ENCODE results near the gene NELFB. TPM values are rescaled to one million over a fixed set of nuclear protein-coding genes. Genes with fewer than 3 reads are reported as not detected.
A peak's percentile ranks its signal among the peaks of the same experiment; 100 is the strongest.

The NELFB gene
- total RNA-seq (2014; rRNA removed; shearing (Covaris generic)), result 47.3 and 47.4 TPM in 2 replicates
- polyA plus RNA-seq (2015; cell fraction: cytosol; rRNA removed), result 81.8 and 90.6 TPM in 2 replicates
- 53.3 and 54.8 TPM in 2 replicates for polyA plus RNA-seq (2015; cell fraction: nucleus; rRNA removed)

DNA sequence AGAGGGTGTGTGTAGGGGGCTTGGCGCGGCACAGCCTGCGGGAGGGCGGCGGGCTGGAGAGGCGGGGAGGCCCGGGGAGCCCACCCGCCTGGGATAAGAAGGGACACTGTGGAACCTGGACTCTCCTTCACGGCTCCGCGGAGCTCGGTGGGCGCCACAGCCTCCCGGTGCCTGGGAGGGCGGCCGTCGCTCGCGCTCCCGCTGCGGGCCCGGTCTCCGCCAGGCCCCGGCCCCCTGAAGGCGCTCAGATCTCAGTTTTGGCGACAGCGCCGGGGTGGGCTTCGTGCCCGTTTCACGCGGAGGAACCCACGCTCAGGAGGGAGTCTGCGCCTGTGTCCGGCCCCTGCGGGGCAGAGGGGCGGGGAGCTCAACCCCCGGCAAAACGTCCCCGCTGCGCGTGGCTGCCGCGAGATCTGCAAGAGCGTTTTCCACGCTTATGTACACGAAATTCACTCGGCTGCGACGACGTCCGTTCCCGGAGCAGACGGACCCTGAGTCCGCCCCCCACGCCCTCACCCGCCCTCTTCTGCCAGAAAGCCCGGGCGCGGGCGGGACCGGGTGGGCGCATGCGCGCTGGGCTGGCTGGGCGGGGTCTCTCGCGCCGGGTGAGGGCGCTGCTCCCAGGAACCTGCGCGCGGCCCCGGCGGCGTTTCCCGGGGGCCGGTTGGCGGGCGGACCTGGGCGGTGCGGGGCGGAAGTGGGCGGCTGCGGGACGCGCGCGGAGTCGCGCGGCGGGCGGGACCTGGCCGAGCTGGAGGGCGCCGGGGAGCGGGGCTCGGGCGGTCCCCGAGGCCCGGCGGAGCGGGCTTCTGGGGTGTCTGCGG, at the start of gene NELFB:
NELFB (plus strand) TSS at position 704 of the 824 bp plus-strand sequence.
- in situ Hi-C loops (cut with HindIII; ENCODE audit: low pct_unique_long_range_greater_than_20kb, low sequenced_read_pairs), result no loop called here
- peak; percentile 86 for DNase-seq (ENCODE audit: low read depth, low spot score)

- in situ Hi-C loops (cut with HindIII; ENCODE audit: low pct_unique_long_range_greater_than_20kb, low sequenced_read_pairs), result no loop called here
- no peak for DNase-seq (ENCODE audit: low read depth, low spot score)
Measured at GRCh38 chr9:137206602-137207001, 48.5 kb upstream of the NELFB start.

DNA sequence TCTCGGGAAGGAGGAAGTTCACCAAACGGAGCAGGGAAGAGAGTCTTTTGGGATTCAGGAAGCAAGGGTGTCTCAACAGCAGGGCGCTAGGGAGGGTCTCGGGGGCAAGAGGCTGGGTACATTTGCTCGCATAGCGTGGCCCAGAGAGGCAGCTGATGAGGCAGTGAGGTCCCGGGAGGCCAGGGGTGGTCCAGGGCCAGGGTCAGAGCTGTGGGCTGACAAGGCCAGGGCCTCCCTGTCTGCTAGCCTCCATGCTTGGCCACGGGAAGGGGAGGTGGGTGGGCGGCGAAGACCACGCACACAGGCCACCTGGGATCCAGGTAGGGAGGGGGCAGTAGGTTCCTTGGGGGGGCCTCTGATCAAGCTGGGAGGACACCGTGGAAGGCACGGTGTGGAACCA, 43.6 kb upstream of the NELFB start:
- DNase-seq (ENCODE audit: low read depth, low spot score), result no peak
- in situ Hi-C loops (cut with HindIII; ENCODE audit: low pct_unique_long_range_greater_than_20kb, low sequenced_read_pairs), result no loop called here

DNA sequence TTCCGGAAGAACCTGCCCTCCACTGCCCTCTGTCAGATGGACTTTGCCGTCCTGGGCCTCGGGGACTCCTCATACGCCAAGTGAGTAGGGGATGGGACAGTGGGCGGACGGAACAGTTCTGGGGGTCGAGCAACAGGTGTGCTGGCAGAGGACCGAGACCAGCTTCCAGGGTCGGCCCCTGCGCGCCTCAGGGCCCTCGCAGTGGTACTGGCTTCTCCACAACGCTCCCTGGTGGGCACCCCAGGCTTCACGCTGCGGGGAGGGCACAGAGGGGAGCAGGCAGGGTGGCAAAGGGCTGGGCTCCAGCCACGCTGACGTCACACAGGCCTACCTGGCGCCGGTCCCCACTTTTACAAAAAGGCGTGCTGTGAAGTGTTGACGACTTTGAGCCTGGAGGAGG, 42.6 kb upstream of the NELFB start:
- in situ Hi-C loops (cut with HindIII; ENCODE audit: low pct_unique_long_range_greater_than_20kb, low sequenced_read_pairs), result no loop called here
- no peak for DNase-seq (ENCODE audit: low read depth, low spot score)

DNA sequence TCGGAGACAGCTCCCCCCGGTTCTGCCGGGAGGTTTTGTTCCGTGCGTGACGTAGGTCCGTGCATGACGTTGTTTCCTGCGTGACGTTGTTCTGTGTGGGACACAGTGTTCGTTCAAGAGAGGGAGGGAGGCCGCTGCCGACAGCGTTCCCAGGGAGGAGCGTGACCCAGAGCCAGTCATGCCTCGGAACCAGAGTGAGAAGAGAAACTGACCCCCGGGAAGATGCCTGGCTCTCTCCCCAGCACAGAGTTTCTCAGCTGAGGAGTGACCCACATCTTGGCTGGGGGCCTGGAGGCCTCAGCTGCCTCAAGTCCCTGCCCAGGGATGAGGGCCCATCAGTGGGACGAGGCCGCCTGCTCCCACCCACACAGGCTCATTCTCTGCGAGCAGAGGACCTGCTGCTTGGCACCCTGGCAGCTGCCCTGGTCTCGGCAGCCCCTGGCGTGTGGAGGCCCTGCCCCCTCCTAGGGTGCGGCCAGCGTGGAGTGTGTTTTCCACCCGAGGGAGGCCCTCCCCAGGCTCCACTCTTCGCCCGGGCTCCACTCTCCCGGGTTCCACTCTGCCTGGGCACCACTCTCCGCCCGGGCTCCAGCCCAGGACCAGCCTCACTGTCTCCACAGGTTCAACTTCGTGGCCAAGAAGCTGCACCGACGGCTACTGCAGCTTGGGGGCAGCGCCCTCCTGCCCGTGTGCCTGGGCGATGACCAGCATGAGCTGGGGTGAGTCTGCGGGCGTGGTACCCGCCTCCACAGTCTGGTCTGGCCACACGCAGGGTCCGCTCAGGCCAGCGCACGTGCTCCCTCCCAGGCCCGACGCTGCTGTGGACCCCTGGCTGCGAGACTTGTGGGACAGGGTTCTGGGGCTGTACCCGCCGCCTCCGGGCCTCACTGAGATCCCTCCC, 41.7 kb upstream of the NELFB start:
- DNase-seq (ENCODE audit: low read depth, low spot score), result no peak
- in situ Hi-C loops (cut with HindIII; ENCODE audit: low pct_unique_long_range_greater_than_20kb, low sequenced_read_pairs), result no loop called here

GRCh38 chr9:137214620-137215019, 40.5 kb upstream of the NELFB start:
- no peak for DNase-seq (ENCODE audit: low read depth, low spot score)
- in situ Hi-C loops (cut with HindIII; ENCODE audit: low pct_unique_long_range_greater_than_20kb, low sequenced_read_pairs), result no loop called here

DNA sequence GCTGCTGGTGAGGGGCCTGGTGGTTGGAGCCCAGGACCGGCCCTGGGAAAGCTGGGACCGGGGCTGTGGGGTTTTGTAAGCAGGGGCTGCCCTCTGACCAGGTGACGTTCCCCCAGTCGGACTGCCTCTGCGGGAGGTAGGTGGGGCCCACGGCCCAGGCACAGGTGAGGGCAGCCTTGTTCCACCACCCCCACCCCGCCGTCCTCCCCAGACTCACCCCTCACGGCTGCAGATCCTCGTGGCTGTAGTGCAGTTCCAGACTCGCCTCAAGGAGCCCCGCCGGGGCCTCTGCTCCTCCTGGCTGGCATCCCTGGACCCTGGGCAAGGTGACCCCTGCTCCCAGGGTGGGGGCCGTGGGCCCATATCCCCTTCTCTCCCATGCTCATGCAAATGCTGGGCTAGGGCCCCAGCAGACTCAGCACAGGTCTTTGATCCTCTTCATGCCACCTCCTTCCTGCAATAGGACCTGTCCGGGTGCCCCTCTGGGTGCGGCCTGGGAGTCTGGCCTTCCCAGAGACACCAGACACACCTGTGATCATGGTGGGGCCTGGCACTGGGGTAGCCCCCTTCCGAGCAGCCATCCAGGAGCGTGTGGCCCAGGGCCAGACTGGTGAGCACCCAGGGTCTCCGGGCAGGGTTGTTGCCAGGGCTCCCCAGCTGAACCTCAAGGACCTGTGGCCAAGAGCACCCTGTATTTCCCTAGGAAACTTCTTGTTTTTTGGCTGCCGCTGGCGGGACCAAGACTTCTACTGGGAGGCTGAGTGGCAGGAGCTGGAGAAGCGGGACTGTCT, 39.7 kb upstream of the NELFB start:
- in situ Hi-C loops (cut with HindIII; ENCODE audit: low pct_unique_long_range_greater_than_20kb, low sequenced_read_pairs), result no loop called here
- no peak for DNase-seq (ENCODE audit: low read depth, low spot score)

DNA sequence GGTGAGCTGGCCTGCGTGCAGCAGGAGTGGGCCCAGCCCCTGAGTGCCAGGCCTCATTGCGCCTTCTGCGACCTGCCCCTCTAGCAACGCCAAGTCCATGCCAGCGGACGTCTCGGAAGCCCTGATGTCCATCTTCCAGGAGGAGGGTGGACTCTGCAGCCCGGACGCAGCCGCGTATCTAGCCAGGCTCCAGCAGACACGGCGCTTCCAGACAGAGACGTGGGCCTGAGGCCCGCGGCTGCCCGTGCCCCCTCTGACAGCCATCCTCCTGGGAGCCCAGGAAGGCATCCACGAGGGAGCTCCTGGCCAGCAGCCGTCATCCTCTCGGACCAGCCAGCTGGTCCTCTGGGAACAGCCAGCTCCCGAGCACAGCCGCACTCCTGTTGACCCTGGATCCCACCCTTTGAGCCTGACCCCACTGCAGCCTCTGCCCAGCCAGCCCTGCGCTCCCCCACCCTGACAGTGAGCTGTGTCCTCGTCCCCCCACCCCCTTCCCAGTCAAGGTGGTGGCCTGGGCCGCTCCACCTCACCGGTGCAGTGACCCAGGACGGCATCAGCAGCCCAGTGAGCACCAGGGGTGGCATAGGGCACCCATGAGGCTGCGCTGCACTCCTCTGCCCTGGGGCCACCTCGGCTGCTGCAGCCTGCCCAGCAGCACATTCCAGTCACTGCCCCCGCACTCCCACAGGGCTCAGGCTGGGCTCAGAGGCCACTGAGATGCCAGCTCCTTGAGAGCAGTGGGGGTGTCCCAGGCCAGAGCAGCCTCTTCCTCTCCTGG, 38.8 kb upstream of the NELFB start:
- DNase-seq (ENCODE audit: low read depth, low spot score), result no peak
- in situ Hi-C loops (cut with HindIII; ENCODE audit: low pct_unique_long_range_greater_than_20kb, low sequenced_read_pairs), result no loop called here

DNA sequence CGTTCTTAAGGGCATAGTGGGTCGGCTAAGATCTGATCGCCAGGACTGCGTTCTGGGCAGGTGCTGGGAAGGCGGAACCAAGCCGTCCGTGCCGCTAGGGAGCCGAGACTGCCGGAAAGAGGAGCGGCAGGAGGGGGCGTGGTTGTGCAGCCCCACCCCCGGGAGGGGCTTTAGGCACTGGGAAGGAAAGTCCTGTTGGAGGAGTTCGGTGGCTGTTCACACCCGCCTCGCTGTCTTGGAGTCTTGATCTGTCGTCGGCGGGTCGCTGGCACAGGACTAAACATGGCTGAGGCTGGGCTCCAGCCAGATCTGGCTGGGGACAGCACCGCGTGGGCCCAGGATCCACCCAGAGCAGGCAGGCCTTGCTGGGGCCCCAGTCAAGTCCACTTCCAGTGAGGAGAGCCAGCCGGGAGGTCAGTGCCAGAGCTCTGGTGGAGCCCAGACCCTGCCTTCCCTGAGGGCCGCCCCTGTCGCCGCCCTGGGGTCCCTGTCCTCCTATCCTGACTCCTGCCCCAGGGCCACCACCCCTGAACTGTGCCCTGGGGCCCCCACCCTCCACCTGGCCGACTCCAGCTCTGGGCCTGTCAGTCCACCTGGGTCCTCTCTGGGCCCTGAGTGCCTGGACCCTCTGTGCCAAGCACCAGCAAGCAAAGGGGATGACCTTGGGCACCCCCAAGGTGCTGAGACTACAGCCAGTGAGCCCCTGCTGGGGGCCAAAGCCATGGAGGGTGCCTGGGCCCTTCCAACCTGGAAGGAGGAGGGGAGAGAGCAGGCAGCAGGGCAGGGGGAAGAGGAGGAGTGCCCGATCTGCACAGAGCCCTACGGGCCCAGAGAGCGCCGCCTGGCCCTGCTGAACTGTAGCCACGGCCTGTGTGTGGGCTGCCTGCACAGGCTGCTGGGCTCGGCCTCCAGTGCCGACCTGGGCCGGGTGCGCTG, 37.6 kb upstream of the NELFB start:
- in situ Hi-C loops (cut with HindIII; ENCODE audit: low pct_unique_long_range_greater_than_20kb, low sequenced_read_pairs), result no loop called here
- peak; percentile 63 for DNase-seq (ENCODE audit: low read depth, low spot score)

- in situ Hi-C loops (cut with HindIII; ENCODE audit: low pct_unique_long_range_greater_than_20kb, low sequenced_read_pairs), result no loop called here
- DNase-seq (ENCODE audit: low read depth, low spot score), result no peak
Measured at GRCh38 chr9:137218212-137218753, 36.8 kb upstream of the NELFB start.

DNA sequence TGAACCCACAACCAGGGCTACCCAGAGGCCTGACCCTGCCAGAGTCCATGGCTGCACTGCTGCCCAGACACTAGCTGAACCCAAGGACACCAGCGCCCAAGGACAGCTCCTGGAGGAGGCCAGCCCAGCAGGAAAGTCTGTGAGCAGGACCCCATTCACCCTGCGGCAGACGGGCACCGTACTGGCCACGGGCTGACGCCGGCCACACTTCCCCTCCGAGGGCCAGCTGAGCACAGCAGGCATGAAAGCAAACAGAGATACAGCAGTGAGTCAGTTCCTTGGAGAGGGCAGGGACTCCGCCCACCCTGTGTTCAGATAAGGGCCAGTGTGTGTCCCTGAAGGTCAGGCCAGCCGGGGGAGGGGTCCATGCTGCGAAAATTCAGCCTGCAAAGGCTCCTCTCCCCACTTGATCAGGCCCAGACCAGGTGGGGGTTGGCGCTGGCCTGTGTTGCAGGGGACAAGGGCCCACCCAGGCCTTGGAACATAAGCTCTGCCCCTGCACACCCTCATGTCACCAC, 36.3 kb upstream of the NELFB start:
- in situ Hi-C loops (cut with HindIII; ENCODE audit: low pct_unique_long_range_greater_than_20kb, low sequenced_read_pairs), result no loop called here
- no peak for DNase-seq (ENCODE audit: low read depth, low spot score)

DNA sequence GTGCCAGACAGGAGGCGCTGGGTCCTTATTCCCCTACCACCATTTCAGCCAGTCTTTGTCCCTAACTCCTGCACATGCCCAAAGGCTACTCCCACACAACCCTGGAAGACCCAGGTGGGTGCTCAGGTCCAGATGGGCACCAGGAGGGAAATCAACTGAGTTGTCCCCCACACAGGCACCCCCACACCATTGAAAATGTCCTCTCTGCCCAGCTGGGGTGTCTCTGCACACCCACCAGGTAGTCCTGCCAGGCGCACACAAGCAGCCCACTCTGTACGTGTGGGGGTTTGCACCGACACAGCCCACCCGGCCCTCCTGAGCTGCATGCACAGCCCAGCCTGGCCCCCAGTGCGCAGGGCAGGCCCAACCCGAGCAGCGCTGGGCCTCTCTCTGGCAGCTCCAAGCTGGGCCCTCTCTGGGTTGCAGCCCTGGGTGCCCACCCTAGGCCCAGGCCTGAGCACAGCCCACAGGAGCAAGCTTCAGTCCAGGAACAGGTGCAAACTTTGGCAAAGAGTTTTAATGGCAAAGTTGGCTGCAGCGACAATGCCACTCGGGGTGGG, 35.3 kb upstream of the NELFB start:
- in situ Hi-C loops (cut with HindIII; ENCODE audit: low pct_unique_long_range_greater_than_20kb, low sequenced_read_pairs), result no loop called here

DNA sequence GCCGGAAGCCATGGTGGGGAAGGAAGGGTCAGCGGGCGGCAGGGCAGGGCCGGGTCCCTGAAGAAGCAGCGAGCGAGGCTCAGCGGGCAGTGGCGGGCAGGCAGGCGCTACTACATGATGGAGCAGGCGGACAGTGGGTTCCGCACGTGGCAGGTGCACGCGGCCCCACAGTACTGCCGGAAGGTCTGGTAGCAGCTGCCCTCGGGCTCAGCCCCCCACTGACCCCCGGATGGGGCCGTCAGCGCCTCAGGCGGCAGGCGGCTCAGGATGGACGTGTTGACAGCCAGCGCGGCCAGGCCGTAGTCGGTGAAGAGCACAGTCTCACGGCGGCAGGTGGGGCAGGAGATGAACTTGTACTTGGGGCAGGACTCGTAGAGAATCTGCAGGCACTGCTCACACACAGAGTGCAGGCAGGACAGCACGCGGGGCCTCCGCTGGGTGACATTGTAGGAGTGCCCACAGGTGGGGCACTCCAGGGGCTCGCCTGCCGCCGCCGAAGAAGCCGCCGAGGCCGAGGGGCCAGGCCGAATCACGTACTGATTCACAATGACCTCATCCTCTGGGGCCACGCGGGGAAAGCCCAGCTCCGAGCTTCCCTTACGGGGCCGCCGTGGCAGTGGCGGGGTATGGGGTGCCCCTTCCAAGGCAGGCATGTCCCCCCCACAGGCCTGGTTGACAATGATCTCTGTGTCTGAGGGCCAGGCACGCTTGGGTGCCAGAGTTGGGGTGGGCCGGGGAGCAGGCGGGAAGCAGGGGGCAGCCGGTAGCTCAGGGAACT, 34.6 kb upstream of the NELFB start:
- in situ Hi-C loops (cut with HindIII; ENCODE audit: low pct_unique_long_range_greater_than_20kb, low sequenced_read_pairs), result no loop called here
- no peak for DNase-seq (ENCODE audit: low read depth, low spot score)

More for the DNA sequence above, 35.3 kb upstream of the NELFB start:
- DNase-seq (ENCODE audit: low read depth, low spot score), result no peak

DNA sequence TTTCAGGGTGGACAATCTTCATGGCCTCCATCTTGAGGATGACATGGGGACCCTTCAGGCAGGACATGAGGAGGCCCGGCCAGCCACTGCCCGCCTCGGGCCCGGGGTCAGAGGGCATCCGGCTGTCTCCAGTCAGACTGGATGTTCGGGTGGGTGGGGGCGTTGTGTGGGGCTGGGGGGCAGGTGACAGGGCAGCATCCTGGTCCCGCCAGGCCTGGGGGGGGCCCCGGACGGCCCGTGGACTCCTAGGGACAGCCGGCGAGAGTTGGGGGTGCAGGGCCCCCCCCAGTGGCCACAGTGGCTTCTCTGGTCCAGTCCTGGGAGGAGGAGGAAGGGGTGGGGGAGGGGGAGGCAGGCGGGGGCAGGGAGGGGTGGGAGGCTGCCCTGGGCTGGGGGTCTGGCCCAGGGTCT, 34.0 kb upstream of the NELFB start:
- in situ Hi-C loops (cut with HindIII; ENCODE audit: low pct_unique_long_range_greater_than_20kb, low sequenced_read_pairs), result no loop called here

More for the DNA sequence above, 34.0 kb upstream of the NELFB start:
- no peak for DNase-seq (ENCODE audit: low read depth, low spot score)

All from SK-MEL-5 (cell line).